A673 (cell line): Measurements from ENCODE around the gene AGAP1. TPM values are rescaled to one million over a fixed set of nuclear protein-coding genes. Genes with fewer than 3 reads are reported as not detected.

Experiments used
- BruUV-seq: library from RNA; stranded (reverse); fragments of 400-500 nt; replicated peaks from 2 replicates; lab custom pipeline; 2021; lab: Mats Ljungman, UMichigan
- CTCF ChIA-PET: fragments of 300-600 bp; sonication (Branson Sonifier 250); formaldehyde crosslinking; loops from one replicate; lab custom pipeline; 2022; ENCODE audit warnings: antibody characterized with exemption; lab: Charles Lee
- POLR2A ChIA-PET: fragments of 300-600 bp; sonication (Branson Sonifier 250); formaldehyde crosslinking; loops from one replicate; lab custom pipeline; 2022; ENCODE audit warnings: antibody characterized with exemption; ENCODE audit not compliant: low non-redundant PET; lab: Charles Lee
- DNase-seq: peaks from one replicate; pipeline ENCODE4 v3.0.0-alpha.2; 2015; ENCODE audit warnings: low spot score
- H3K27ac ChIP-seq: fragments of 200-600 bp; sonication (generic); 2 replicates; pipeline ENCODE4 v1.5.1; 2016; ENCODE audit warnings: mixed run types, low read depth, mild to moderate bottlenecking, mixed read lengths, antibody characterized with exemption, low read length; ENCODE audit not compliant: poor library complexity, severe bottlenecking
- H3K27me3 ChIP-seq: fragments of 200-600 bp; sonication (generic); replicated peaks from 2 replicates; pipeline ENCODE4 v1.6.1; 2017; ENCODE audit warnings: mixed run types, low read depth, mild to moderate bottlenecking, mixed read lengths, antibody characterized with exemption, low read length; ENCODE audit not compliant: insufficient read depth, poor library complexity
- H3K36me3 ChIP-seq: fragments of 200-600 bp; sonication (generic); 2 replicates; pipeline ENCODE4 v1.6.1; 2016; ENCODE audit warnings: mixed run types, mild to moderate bottlenecking, mixed read lengths, antibody characterized with exemption, low read length; ENCODE audit not compliant: insufficient read depth, poor library complexity, severe bottlenecking
- H3K4me1 ChIP-seq: fragments of 200-600 bp; sonication (generic); 2 replicates; pipeline ENCODE4 v1.6.1; 2017; ENCODE audit warnings: mixed run types, mild to moderate bottlenecking, mixed read lengths, antibody characterized with exemption, low read length; ENCODE audit not compliant: insufficient read depth, poor library complexity, severe bottlenecking
- H3K4me3 ChIP-seq: fragments of 200-600 bp; sonication (generic); 2 replicates; pipeline ENCODE4 v1.5.1; 2016; ENCODE audit warnings: low read depth, mixed run types, mild to moderate bottlenecking, mixed read lengths, low read length; ENCODE audit not compliant: poor library complexity, severe bottlenecking
- H3K9me3 ChIP-seq: fragments of 200-600 bp; sonication (generic); 2 replicates; pipeline ENCODE4 v1.6.1; 2016; ENCODE audit warnings: mixed run types, low read depth, mild to moderate bottlenecking, mixed read lengths, antibody characterized with exemption, low read length; ENCODE audit not compliant: poor library complexity, severe bottlenecking
- CTCF ChIP-seq: fragments of 300-800, 200-600 bp; sonication (generic); conservative IDR thresholded peaks from 2 replicates; pipeline ENCODE4 v1.5.1; 2017; ENCODE audit warnings: low read depth, mild to moderate bottlenecking, antibody characterized with exemption, low read length, moderate library complexity, mixed read lengths
- EZH2 ChIP-seq: fragments of 200-600 bp; sonication (generic); IDR thresholded peaks from 2 replicates; pipeline ENCODE4 v1.6.1; 2017; ENCODE audit warnings: borderline replicate concordance, low read depth, mild to moderate bottlenecking, mixed read lengths, antibody characterized with exemption, low read length; ENCODE audit not compliant: poor library complexity, severe bottlenecking
- intact Hi-C: fragments of 100-400 bp; cut with micrococcal nuclease; formaldehyde crosslinking; loops from one replicate; pipeline ENCODE4 v1.10.0; 2022; ENCODE audit not compliant: unreplicated experiment
- total RNA-seq: library from RNA; stranded (reverse); gene quantifications from 2 replicates; pipeline ENCODE4 v1.2.3, GENCODE V29; 2021

Gene AGAP1
- total RNA-seq, 1 experiment from 2014 or later, result 25.3 TPM

- BruUV-seq, result no TSS peak
Observed at GRCh38 chr2:236055471-236055870, 561.6 kb downstream of the AGAP1 start.

GRCh38 chr2:236056141-236056540, 562.3 kb downstream of the AGAP1 start:
- BruUV-seq, result no TSS peak
- POLR2A ChIA-PET, result no interaction called here
- CTCF ChIA-PET, result no interaction called here

More at GRCh38 chr2:236055471-236055870, 561.6 kb downstream of the AGAP1 start:
- TF ChIP-seq EZH2 (no peak), CTCF (no peak)
- CTCF ChIA-PET, result no interaction called here
- H3K4me1 ChIP-seq, result no peaks in the 10 kb centered on the region
- no peak overlapping the region for H3K27ac ChIP-seq
- no peak for DNase-seq
- H3K36me3 ChIP-seq, result no peaks in the 10 kb centered on the region
- H3K9me3 ChIP-seq, result no peaks in the 10 kb centered on the region
- no peak overlapping the region for H3K4me3 ChIP-seq
- no peaks in the 10 kb centered on the region for H3K27me3 ChIP-seq
- intact Hi-C loops, result no loop called here
- POLR2A ChIA-PET, result no interaction called here

GRCh38 chr2:236057375-236057774, 563.5 kb downstream of the AGAP1 start:
- no peak for DNase-seq
- CTCF ChIA-PET, result no interaction called here
- no TSS peak for BruUV-seq
- no peaks in the 10 kb centered on the region for H3K9me3 ChIP-seq
- no peaks in the 10 kb centered on the region for H3K4me1 ChIP-seq
- H3K27ac ChIP-seq, result no peak overlapping the region
- H3K27me3 ChIP-seq, result no peaks in the 10 kb centered on the region
- POLR2A ChIA-PET, result no interaction called here
- TF ChIP-seq CTCF (no peak), EZH2 (no peak)
- no peaks in the 10 kb centered on the region for H3K36me3 ChIP-seq
- no peak overlapping the region for H3K4me3 ChIP-seq
- intact Hi-C loops, result no loop called here

More at GRCh38 chr2:236056141-236056540, 562.3 kb downstream of the AGAP1 start:
- H3K9me3 ChIP-seq, result no peaks in the 10 kb centered on the region
- intact Hi-C loops, result no loop called here
- TF ChIP-seq CTCF, result no peak
- no peaks in the 10 kb centered on the region for H3K27me3 ChIP-seq
- H3K4me1 ChIP-seq, result no peaks in the 10 kb centered on the region
- no peak for DNase-seq
- H3K4me3 ChIP-seq, result no peak overlapping the region
- no peak overlapping the region for H3K27ac ChIP-seq
- H3K36me3 ChIP-seq, result no peaks in the 10 kb centered on the region
